ENCODE results near the gene MAP3K4.

The MAP3K4 gene

DNA sequence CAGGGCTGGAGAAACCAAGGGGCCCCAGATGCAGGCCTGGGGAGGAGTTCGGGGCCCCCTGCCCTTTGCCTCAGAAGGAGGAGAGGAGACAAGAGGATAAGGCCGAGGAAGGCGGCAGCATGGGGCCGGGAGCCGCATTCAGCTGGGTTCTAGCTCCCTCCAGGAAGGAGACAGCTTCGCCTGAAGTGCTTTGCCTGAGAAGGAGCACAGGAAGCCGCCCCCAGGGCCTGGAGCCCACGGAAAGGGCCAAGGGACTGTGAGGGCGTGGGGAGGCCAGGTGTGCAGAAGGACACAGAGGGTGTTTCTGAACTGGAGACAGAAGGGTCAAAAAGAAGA is 160.9 kb downstream of the MAP3K4 start:
- DNase-seq, result no peak

DNA sequence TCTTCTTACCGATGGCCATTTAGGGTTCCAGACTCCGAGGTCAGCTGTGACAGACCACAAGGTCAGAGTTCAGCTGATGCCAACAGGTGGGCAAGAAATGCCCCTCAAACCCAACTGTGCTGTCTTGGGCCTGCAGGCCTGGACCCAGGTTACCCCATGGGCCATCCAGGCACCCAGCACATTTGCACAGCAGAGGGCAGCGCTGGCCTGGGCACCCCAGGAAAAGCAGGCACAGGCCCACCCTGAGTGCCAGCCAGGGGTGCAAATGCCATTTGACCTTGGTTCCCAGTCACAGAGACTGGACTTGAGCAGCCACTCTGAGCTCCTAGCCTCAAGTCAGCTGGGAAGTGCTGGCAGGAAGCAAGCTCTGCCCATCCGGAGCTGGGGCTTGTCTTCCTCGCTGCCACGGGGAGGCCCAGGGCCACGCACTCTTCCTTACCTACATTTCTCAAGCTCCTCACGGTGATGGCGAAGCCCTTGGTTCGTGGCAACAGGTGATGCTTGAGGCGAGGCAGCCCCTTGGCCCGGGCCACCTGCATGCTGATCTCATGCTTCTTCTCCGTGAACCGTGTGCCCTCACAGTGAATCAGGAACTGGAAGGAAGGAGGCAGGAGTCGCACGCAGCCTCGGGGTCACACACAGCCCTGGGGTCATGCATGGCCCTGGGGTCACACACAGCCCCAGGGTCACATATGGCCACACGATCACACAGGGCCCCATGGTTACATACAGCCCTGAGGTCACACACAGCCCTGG is 161.5 kb downstream of the MAP3K4 start:
- no peak for DNase-seq

DNA sequence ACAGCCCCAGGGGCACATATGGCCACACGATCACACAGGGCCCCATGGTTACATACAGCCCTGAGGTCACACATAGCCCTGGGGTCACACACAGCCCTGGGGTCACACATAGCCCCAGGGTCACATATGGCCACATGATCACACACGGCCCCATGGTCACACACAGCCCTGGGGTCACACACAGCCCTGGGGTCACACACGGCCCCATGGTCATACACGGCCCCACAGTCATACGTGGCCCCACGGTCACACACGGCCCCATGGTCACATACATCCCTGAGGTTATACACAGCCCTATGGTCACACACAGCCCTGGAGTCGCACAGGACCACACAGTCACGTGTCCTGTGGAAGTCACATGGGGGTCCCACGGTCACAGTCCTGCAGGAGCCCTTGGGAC is 162.2 kb downstream of the MAP3K4 start:
- no peak for DNase-seq

DNA sequence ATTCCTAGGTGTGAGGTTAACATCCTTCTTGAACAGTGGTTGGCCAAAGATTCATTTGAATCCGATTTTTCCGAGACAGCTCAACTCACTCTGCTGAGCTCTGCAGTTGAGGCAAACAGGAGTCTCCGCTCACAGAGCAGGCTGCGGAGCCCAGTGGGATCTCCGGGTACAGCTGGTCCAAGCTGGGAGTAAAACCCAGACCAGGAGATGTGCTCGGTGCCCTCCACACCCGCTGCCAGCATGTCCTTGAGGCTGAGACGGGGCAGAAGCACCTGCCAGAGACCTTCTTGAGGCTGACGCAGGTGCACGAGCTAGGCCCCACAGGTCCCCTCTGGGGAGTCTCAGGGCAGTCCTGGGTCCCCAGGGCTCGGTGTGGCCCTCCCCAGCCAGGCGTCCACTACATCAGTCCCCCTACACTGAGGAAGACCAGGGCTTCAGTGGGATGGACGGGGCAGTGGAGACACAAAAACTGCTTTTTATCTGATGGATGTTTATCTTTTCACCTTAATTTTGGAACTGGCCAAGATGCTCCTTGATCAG is 163.3 kb downstream of the MAP3K4 start:
- DNase-seq, result no peak

DNA sequence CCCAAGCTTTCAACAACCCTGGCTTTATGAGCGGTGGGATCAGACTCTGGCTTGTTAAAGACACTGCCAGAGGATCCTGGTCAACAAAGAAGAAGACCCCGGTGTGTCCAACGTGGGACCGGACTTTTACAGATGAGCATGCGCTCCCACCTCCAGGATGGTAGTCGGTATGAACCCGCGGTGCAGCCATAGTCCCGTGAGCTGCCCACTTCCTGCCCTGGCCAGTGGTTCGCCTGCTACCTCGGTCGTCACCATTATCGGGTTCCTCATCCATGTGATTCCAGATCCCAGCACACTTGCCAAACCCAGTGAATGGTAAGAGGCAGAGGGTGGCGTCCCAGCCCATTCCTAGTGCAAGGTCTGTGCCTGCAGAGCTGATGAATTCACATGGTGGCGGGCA is 169.6 kb downstream of the MAP3K4 start:
- no peak for DNase-seq

DNA sequence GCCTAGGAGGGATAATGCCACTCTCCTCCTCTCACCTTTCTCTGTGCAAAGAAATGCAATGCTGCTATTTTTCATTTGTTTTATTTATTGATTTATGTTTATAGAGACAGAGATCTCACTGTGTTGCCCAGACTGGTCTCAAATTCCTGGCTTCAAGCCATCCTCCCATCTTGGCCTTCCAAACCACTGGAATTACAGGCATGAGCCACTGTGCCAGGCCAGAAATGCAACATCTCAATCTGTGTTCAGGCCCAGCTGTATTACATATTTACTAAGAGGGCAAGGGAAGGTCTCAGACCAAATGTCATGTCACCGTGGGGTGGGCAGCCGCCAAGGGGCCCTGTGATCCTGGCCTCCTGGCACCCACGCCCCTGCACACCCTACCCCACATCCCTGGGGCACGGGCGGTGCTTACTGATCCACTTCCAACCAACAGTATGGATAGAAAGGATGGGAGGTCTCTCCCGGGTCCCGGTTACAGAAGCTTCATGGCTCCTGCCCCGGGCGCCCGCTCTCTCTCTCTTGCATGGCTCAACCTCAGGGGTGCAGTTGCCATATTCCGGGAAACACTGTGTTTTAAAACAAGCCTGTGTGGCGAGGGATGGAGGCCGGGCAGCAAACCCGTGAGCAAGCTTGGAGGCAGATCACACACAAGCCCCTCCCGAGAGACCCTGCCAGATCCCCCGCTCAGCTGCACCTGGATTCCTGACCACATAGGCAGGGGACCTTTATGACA is 170.5 kb downstream of the MAP3K4 start:
- DNase-seq, result peak; percentile 22

DNA sequence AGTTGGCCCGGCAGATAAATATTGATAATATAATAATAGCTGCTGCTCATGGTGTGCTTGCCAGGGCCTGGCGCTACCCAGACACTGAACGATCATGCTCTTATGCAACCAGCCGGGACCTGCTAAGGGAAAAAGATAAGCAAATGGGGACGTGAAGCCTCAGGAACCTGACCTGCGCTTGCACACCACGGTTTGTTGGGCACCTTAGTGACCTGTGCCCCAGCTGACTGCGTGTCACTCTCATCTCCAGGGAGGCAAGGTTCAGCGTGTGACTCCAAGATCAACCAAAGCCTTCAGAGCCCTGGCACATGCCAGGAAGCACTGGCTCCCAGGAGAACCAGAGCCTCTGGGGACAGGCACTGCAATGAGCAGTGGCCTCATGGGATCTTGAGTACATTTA is 171.2 kb downstream of the MAP3K4 start:
- no peak for DNase-seq

DNA sequence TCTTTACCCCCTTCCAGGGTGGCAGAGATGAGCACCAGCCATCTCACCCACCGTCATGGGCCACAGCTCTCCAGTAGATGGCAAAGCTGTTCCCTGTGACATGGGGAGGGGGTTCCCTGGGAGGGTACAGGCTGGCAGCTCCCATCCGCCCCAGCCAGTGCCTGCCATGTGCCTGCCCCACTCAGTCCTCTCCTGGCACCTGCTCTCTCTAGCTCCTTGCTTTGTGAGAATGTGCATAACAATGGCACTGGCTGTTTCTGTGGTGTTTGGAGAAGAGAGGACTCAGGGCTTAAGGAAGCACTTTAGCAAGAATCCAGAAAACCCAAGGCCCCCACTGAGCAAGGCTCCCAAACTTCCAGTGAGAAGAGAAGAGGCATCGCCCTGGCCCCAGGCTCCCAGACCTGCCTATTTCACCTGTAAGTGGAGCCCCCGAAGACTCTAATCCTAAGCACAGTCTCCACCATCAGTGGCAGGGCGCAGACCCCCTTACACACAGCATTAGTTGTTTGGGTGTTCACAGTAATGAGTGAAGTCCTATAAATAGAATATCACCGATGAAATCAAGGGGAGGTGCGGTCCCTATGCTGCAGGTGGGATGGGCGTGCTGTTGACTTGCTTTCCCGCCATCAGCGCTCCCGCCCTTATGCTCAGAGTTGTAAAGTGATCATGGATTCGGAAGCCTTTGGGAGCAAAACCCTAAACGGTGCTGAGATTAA is 172.1 kb downstream of the MAP3K4 start:
- no peak for DNase-seq

DNA sequence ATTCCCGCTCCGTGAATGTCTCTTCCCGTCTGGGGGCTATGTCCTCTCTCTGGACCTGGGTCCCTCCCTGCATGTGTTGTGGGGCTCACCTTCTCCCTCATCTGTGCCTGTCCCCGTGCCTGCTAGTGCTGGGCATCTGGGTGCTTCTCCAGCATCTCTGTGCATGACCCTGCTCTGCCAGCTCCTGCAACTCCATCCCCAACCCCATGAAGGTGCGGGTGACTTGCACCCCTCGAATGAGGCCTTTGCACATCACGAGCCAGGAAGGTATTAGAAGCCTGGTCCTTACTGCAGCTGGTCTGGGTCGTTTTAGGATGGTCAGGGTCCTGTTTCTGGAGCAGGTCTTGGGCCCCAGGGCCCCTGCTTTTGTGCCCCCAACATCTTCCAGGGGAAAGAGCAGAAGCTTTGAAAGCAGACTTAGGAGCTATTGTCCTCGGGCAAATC is 172.6 kb downstream of the MAP3K4 start:
- no peak for DNase-seq

DNA sequence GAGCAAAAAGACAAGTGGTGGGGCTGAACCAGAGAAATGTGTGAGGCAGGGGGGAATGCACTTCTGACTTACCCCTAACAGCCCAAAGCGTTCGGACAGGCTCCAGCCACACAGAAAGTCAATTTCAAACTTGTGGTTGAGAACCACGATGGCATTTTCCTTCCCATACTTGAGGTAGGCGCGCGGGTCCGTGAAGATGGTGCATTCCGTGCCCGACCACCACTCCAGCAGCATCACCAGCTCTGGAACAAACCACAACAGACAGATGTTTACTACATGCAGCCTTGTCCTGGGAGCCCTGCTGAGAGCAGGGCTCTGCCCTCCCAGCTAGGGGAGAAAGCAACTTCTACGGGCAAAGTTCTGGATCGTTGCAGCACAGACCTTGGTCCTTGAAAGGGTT is 174.6 kb downstream of the MAP3K4 start:
- no peak for DNase-seq

DNA sequence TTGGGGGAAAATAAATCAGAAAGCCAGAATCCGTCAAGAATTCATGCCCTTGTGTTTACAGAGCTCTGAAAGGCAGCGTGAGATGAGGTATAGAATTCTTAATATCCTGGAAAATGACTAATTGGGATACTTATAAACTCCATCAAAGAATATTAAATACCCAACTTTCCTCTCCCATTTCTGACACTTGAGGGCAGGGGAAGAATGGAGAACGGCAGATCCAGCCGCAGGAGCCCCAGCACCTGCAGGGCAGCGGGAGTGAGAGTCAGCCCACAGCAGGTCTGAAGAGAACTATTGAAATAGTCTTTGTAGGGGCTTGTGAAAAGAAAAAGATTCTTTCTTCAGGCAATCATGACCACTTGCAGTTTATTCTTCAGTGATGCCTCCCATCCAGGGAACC is 175.1 kb downstream of the MAP3K4 start:
- DNase-seq, result no peak
